HepG2 (cell line): ENCODE results near the gene FAS. TPM values are rescaled to one million over a fixed set of nuclear protein-coding genes. Genes with fewer than 3 reads are reported as not detected.

Experiments
- ATAC-seq: fragments of 200-7000 bp; cut with Tn5 transposase; 3 replicates; pipeline ENCODE4 v1.9.1; 2020; ENCODE audit warnings: mild to moderate bottlenecking, moderate library complexity
- BruUV-seq: library from RNA; stranded (reverse); fragments of 400-500 nt; replicated peaks from 2 replicates; lab custom pipeline; 2021; lab: Mats Ljungman, UMichigan
- CTCF ChIA-PET: fragments of 300-600 bp; formaldehyde crosslinking; extraction: SDS; loops from one replicate; lab custom pipeline; 2021; ENCODE audit warnings: low total read pairs, inconsistent platforms, low intra/inter-chr PET ratio; lab: Yijun Ruan, JAX
- POLR2A ChIA-PET: fragments of 350-600 bp; sonication (Branson Sonifier 250); formaldehyde crosslinking; loops from one replicate; lab custom pipeline; 2020; ENCODE audit warnings: antibody characterized with exemption, inconsistent platforms; lab: Yijun Ruan, JAX
- DNase-seq: peaks from one replicate; pipeline ENCODE4 v3.0.0-alpha.2; 2015; ENCODE audit warnings: low spot score
- FAIRE-seq: peaks from 3 replicates; lab custom pipeline; 2011; peaks lifted over from hg19 to GRCh38; lab: Jason Lieb, UNC
- H2AFZ ChIP-seq: one replicate; pipeline ENCODE4 v1.6.1; 2011; ENCODE audit warnings: low read length, inconsistent platforms
- H3K27ac ChIP-seq: fragments of 300-600 bp; 3 replicates; pipeline ENCODE4 v1.8.0; 2011; ENCODE audit warnings: mixed run types, mild to moderate bottlenecking, mixed read lengths, low read length, inconsistent platforms; ENCODE audit not compliant: insufficient read depth; ENCODE audit errors: extremely low read length
- H3K27me3 ChIP-seq, 2 experiments: fragments of 200-600 bp in 1 of 2; 2 replicates in 1 of 2; 3 replicates in 1 of 2; pipeline versions ENCODE4 v1.6.0 to v1.8.0; 2011; ENCODE audit warnings: low read length in 2 of 2, mild to moderate bottlenecking in 2 of 2, moderate library complexity in 2 of 2, inconsistent platforms in 1 of 2; ENCODE audit not compliant: insufficient read depth in 2 of 2, control insufficient read depth in 1 of 2
- H3K36me3 ChIP-seq, 2 experiments: fragments of 200-600 bp in 1 of 2; replicated peaks in 1 of 2; 2 replicates in 1 of 2; 3 replicates in 1 of 2; pipeline versions ENCODE4 v1.5.1 to v1.8.0; 2011; ENCODE audit warnings: low read length in 2 of 2, inconsistent platforms in 1 of 2; ENCODE audit not compliant: insufficient read depth in 2 of 2, control insufficient read depth in 1 of 2
- H3K4me1 ChIP-seq: 2 replicates; pipeline ENCODE4 v1.5.1; 2012; ENCODE audit warnings: low read length, inconsistent platforms; ENCODE audit not compliant: insufficient read depth
- H3K4me2 ChIP-seq: 2 replicates; pipeline ENCODE4 v1.6.0; 2011; ENCODE audit warnings: low read depth, low read length, inconsistent platforms
- H3K4me3 ChIP-seq, 3 experiments: fragments of 200-600 bp in 1 of 3; sonication (generic), shearing (Covaris generic) in 1 of 3; replicated peaks in 1 of 3; 2 replicates each; pipeline ENCODE4 v1.5.1; 2011 to 2016; ENCODE audit warnings: low read length in 3 of 3, inconsistent platforms in 2 of 3, low read depth in 2 of 3, mild to moderate bottlenecking in 2 of 3, control low read depth in 1 of 3, mixed read lengths in 1 of 3; ENCODE audit not compliant: insufficient read depth in 1 of 3
- H3K79me2 ChIP-seq: one replicate; pipeline ENCODE4 v1.6.1; 2011; ENCODE audit warnings: low read length, inconsistent platforms; ENCODE audit not compliant: insufficient read depth
- H3K9ac ChIP-seq: 2 replicates; pipeline ENCODE4 v1.6.0; 2011; ENCODE audit warnings: mild to moderate bottlenecking, low read depth, low read length, inconsistent platforms; ENCODE audit not compliant: insufficient read depth
- H3K9me3 ChIP-seq: 2 replicates; pipeline ENCODE4 v1.5.1; 2012; ENCODE audit warnings: mild to moderate bottlenecking, low read length
- H4K20me1 ChIP-seq: 2 replicates; pipeline ENCODE4 v1.6.0; 2011; ENCODE audit warnings: inconsistent platforms, mild to moderate bottlenecking, low read length, moderate library complexity; ENCODE audit not compliant: insufficient read depth
- CHD2 ChIP-seq: IDR thresholded peaks from 2 replicates; pipeline ENCODE4 v1.6.1; 2011; ENCODE audit warnings: low read depth, low read length, improper control_type of control experiment
- E2F2 ChIP-seq: sonication (generic); formaldehyde crosslinking; IDR thresholded peaks from 2 replicates; pipeline ENCODE4 v1.4.0; 2020; ENCODE audit warnings: missing genetic modification reagents, borderline replicate concordance
- HNRNPL ChIP-seq: fragments of 200-400 bp; formaldehyde crosslinking; IDR thresholded peaks from 2 replicates; pipeline ENCODE4 v1.6.1; 2017; ENCODE audit warnings: mild to moderate bottlenecking, low read depth, low read length
- KDM5A ChIP-seq: fragments of 200-600 bp; sonication (generic); IDR thresholded peaks from 2 replicates; pipeline ENCODE4 v1.7.0; 2018; ENCODE audit warnings: antibody characterized with exemption, mild to moderate bottlenecking, low read length, borderline replicate concordance
- MED8 ChIP-seq: sonication (generic); formaldehyde crosslinking; IDR thresholded peaks from 2 replicates; pipeline ENCODE4 v1.8.1; 2023; ENCODE audit warnings: mild to moderate bottlenecking, missing genetic modification reagents; ENCODE audit not compliant: insufficient replicate concordance
- PAF1 ChIP-seq: IDR thresholded peaks from 2 replicates; pipeline ENCODE4 v1.6.1; 2016; ENCODE audit warnings: missing genetic modification reagents, missing compliant biosample characterization
- PHF20 ChIP-seq: sonication (generic); formaldehyde crosslinking; IDR thresholded peaks from 2 replicates; pipeline ENCODE4 v1.5.0; 2020; ENCODE audit warnings: mild to moderate bottlenecking, missing genetic modification reagents
- XBP1 ChIP-seq: sonication (generic); formaldehyde crosslinking; IDR thresholded peaks from 2 replicates; pipeline ENCODE4 v1.5.0; 2020; ENCODE audit warnings: missing genetic modification reagents
- ZNF75D ChIP-seq: sonication (generic); formaldehyde crosslinking; IDR thresholded peaks from 2 replicates; pipeline ENCODE4 v1.8.1; 2023; ENCODE audit warnings: missing genetic modification reagents, mild to moderate bottlenecking, borderline replicate concordance
- WGBS: methylation state at CpG from one replicate; pipeline ENCODE4 v1.1.6; 2017; ENCODE audit warnings: low lambda C conversion rate; 5-methylcytosine and 5-hydroxymethylcytosine counted together
- in situ Hi-C: cut with HindIII; loops from 2 replicates; pipeline ENCODE4 v1.10.0; 2017; ENCODE audit warnings: low pct_unique_long_range_greater_than_20kb; ENCODE audit not compliant: extremely low pct_ligation_motif_present
- intact Hi-C: fragments of 100-400 bp; cut with micrococcal nuclease; formaldehyde crosslinking; loops from one replicate; pipeline ENCODE4 v1.10.0; 2022; ENCODE audit not compliant: unreplicated experiment
- polyA plus RNA-seq, 8 experiments: library from polyadenylated mRNA; depleted of rRNA in 3 of 8; stranded (reverse) in 7 of 8; unstranded in 1 of 8; fragments of >200 nt; fragmentation: Illumina TruSeq in 4 of 8; extraction: Trizol in 4 of 8; gene quantifications; 2 replicates each; pipeline versions ENCODE4 v1.2.1 to v1.2.3, GENCODE V29; 2011 to 2016; ENCODE audit warnings: low read depth in 4 of 8, missing spikeins in 1 of 8, mixed read lengths in 1 of 8; ENCODE audit not compliant: insufficient read depth in 1 of 8
- total RNA-seq, 5 experiments: library from RNA; depleted of rRNA; stranded (reverse); fragments of >200 nt; fragmentation: Illumina TruSeq; extraction: Trizol; gene quantifications; 2 replicates each; pipeline ENCODE4 v1.2.3, GENCODE V29; 2016; ENCODE audit warnings: low read depth in 1 of 5
- TF ChIP-seq, protein P1 (sequence below): sonication (generic); formaldehyde crosslinking; IDR thresholded peaks from 2 replicates; pipeline ENCODE4 v1.5.0; 2020; ENCODE audit warnings: mild to moderate bottlenecking, missing genetic modification reagents, borderline replicate concordance

FAS gene
- total and polyA plus RNA-seq, 2 of the 13 experiments (the other 11 are each of a cell fraction or from before 2014, with no cell fraction given), result 5.9 to 17.9 TPM

- ATAC-seq, result no peak
- Histone ChIP-seq H4K20me1 (no peaks in the 10 kb centered on the region), H3K27me3 (no peaks in the 10 kb centered on the region), H3K79me2 (no peaks in the 10 kb centered on the region), H3K27ac (no peak overlapping the region), H3K36me3 (no peaks in the 10 kb centered on the region), H3K4me2 (no peak overlapping the region), H2AFZ (no peak overlapping the region), H3K9me3 (no peaks in the 10 kb centered on the region), H3K4me1 (no peaks in the 10 kb centered on the region), H3K4me3 (no peak overlapping the region), H3K9ac (no peak overlapping the region)
- no peak for DNase-seq
- TF ChIP-seq PHF20 (CRISPR knock-in tag), result no peak
- TF ChIP-seq CHD2, result no peak
- no peak for TF ChIP-seq KDM5A
- TF ChIP-seq HNRNPL, result no peak
- FAIRE-seq, result no peak
- in situ Hi-C loops, result no loop called here
- BruUV-seq, result no TSS peak
- CTCF ChIA-PET, result no interaction called here
- 77% methylated on average over 3 of the region's 3 CpGs for WGBS
- POLR2A ChIA-PET, result no interaction called here
- intact Hi-C loops, result no loop called here
Measured at GRCh38 chr10:88966797-88967196, 23.8 kb upstream of the FAS start.

DNA sequence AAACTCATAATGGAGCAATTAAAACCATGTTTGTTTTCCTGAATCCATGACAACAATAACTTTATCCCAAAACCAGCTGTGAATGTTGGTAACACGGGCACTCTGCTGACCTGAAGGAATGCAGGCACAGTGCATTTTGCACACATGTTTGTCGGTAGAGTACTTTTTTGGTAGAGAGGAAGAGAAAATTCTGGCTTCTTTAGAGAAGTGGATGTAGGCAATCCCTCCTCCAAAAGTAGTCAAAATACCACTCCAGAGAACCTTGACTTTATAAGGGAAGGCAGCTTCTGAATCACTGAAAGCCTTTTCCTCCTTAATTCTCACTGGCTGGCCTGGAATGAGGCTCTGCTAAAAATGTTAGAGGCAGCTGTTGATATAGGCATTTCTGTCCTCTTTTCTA lies 22.2 kb upstream of the FAS start:
- ChIA-PET POLR2A (no interaction called here), CTCF (no interaction called here)
- intact Hi-C loops, result no loop called here
- no peaks in the 10 kb centered on the region for H3K36me3 ChIP-seq
- DNase-seq (no peak), FAIRE-seq (no peak), ATAC-seq (no peak)
- no peaks in the 10 kb centered on the region for H3K4me1 ChIP-seq
- no peak overlapping the region for H3K4me3 ChIP-seq
- H3K27me3 ChIP-seq, result no peaks in the 10 kb centered on the region
- H3K79me2 ChIP-seq, result no peaks in the 10 kb centered on the region
- H3K4me2 ChIP-seq, result no peak overlapping the region
- H3K9ac ChIP-seq, result no peak overlapping the region
- in situ Hi-C loops, result no loop called here
- 97% methylated on average over 2 of the region's 2 CpGs for WGBS
- H3K9me3 ChIP-seq, result no peaks in the 10 kb centered on the region
- no peaks in the 10 kb centered on the region for H4K20me1 ChIP-seq
- no TSS peak for BruUV-seq
- no peak overlapping the region for H3K27ac ChIP-seq
- no peak overlapping the region for H2AFZ ChIP-seq
- TF ChIP-seq E2F2, result no peak
- TF ChIP-seq, protein P1, sequence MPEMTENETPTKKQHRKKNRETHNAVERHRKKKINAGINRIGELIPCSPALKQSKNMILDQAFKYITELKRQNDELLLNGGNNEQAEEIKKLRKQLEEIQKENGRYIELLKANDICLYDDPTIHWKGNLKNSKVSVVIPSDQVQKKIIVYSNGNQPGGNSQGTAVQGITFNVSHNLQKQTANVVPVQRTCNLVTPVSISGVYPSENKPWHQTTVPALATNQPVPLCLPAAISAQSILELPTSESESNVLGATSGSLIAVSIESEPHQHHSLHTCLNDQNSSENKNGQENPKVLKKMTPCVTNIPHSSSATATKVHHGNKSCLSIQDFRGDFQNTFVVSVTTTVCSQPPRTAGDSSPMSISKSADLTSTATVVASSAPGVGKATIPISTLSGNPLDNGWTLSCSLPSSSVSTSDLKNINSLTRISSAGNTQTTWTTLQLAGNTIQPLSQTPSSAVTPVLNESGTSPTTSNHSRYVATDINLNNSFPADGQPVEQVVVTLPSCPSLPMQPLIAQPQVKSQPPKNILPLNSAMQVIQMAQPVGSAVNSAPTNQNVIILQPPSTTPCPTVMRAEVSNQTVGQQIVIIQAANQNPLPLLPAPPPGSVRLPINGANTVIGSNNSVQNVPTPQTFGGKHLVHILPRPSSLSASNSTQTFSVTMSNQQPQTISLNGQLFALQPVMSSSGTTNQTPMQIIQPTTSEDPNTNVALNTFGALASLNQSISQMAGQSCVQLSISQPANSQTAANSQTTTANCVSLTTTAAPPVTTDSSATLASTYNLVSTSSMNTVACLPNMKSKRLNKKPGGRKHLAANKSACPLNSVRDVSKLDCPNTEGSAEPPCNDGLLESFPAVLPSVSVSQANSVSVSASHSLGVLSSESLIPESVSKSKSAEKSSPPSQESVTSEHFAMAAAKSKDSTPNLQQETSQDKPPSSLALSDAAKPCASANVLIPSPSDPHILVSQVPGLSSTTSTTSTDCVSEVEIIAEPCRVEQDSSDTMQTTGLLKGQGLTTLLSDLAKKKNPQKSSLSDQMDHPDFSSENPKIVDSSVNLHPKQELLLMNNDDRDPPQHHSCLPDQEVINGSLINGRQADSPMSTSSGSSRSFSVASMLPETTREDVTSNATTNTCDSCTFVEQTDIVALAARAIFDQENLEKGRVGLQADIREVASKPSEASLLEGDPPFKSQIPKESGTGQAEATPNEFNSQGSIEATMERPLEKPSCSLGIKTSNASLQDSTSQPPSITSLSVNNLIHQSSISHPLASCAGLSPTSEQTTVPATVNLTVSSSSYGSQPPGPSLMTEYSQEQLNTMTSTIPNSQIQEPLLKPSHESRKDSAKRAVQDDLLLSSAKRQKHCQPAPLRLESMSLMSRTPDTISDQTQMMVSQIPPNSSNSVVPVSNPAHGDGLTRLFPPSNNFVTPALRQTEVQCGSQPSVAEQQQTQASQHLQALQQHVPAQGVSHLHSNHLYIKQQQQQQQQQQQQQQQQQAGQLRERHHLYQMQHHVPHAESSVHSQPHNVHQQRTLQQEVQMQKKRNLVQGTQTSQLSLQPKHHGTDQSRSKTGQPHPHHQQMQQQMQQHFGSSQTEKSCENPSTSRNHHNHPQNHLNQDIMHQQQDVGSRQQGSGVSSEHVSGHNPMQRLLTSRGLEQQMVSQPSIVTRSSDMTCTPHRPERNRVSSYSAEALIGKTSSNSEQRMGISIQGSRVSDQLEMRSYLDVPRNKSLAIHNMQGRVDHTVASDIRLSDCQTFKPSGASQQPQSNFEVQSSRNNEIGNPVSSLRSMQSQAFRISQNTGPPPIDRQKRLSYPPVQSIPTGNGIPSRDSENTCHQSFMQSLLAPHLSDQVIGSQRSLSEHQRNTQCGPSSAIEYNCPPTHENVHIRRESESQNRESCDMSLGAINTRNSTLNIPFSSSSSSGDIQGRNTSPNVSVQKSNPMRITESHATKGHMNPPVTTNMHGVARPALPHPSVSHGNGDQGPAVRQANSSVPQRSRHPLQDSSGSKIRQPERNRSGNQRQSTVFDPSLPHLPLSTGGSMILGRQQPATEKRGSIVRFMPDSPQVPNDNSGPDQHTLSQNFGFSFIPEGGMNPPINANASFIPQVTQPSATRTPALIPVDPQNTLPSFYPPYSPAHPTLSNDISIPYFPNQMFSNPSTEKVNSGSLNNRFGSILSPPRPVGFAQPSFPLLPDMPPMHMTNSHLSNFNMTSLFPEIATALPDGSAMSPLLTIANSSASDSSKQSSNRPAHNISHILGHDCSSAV (CRISPR knock-in tag), result no peak
- TF ChIP-seq XBP1, result no peak
- no peak for TF ChIP-seq PAF1 (CRISPR knock-in tag)
- TF ChIP-seq MED8 (CRISPR knock-in tag), result no peak
- TF ChIP-seq ZNF75D (CRISPR knock-in tag), result no peak
